GM23248 (cell line): ENCODE measurements around the gene PPIP5K2. TPM values are rescaled to one million over a fixed set of nuclear protein-coding genes. Genes with fewer than 3 reads are reported as not detected.
"Not testable (repeated sequence)": the region's sequence is repeated elsewhere in the genome, so short reads cannot be mapped to it uniquely, and the experiment has no call there.

ENCODE experiments used
- DNase-seq: peaks from one replicate; pipeline ENCODE4 v3.0.0-alpha.2; 2015
- H2AFZ ChIP-seq: fragments of 200-600 bp; sonication (generic); 2 replicates; pipeline ENCODE4 v1.6.1; 2016; ENCODE audit warnings: antibody characterized with exemption
- H3F3A ChIP-seq: fragments of 200-600 bp; sonication (generic); 2 replicates; pipeline ENCODE4 v1.6.1; 2016; ENCODE audit warnings: mild to moderate bottlenecking, antibody characterized with exemption, mixed run types; ENCODE audit not compliant: insufficient read depth
- H3K27ac ChIP-seq: fragments of 200-600 bp; sonication (generic); 2 replicates; pipeline ENCODE4 v1.5.1; 2016; ENCODE audit warnings: mild to moderate bottlenecking
- H3K27me3 ChIP-seq: fragments of 200-600 bp; sonication (generic); replicated peaks from 2 replicates; pipeline ENCODE4 v1.6.1; 2016; ENCODE audit warnings: mild to moderate bottlenecking; ENCODE audit not compliant: insufficient read depth
- H3K36me3 ChIP-seq: fragments of 200-600 bp; sonication (generic); 2 replicates; pipeline ENCODE4 v1.6.1; 2016; ENCODE audit warnings: low read depth, mild to moderate bottlenecking
- H3K4me1 ChIP-seq: fragments of 200-600 bp; sonication (generic); 2 replicates; pipeline ENCODE4 v1.6.1; 2016; ENCODE audit warnings: mild to moderate bottlenecking; ENCODE audit not compliant: insufficient read depth
- H3K4me2 ChIP-seq: fragments of 200-600 bp; sonication (generic); one replicate; pipeline ENCODE4 v1.6.1; 2016; ENCODE audit warnings: mild to moderate bottlenecking; ENCODE audit not compliant: unreplicated experiment
- H3K4me3 ChIP-seq: fragments of 200-600 bp; sonication (generic); 2 replicates; pipeline ENCODE4 v1.5.1; 2016; ENCODE audit warnings: mild to moderate bottlenecking
- H3K79me2 ChIP-seq: fragments of 200-600 bp; sonication (generic); 2 replicates; pipeline ENCODE4 v1.6.1; 2016; ENCODE audit warnings: mild to moderate bottlenecking; ENCODE audit not compliant: insufficient read depth
- H3K9ac ChIP-seq: fragments of 200-600 bp; sonication (generic); 2 replicates; pipeline ENCODE4 v1.6.1; 2016; ENCODE audit warnings: mild to moderate bottlenecking
- H3K9me2 ChIP-seq: fragments of 200-600 bp; sonication (generic); 2 replicates; pipeline ENCODE4 v1.6.1; 2016; ENCODE audit warnings: mixed run types, mild to moderate bottlenecking, moderate library complexity; ENCODE audit not compliant: insufficient read depth
- H3K9me3 ChIP-seq: fragments of 200-600 bp; sonication (generic); one replicate; pipeline ENCODE4 v1.6.1; 2017; ENCODE audit warnings: low read depth
- H4K20me1 ChIP-seq: fragments of 200-600 bp; sonication (generic); 2 replicates; pipeline ENCODE4 v1.6.0; 2016; ENCODE audit not compliant: insufficient read depth
- EZH2 ChIP-seq: fragments of 200-600 bp; sonication (generic); IDR thresholded peaks from 2 replicates; pipeline ENCODE4 v1.6.1; 2018; ENCODE audit warnings: antibody characterized with exemption, mild to moderate bottlenecking; ENCODE audit not compliant: insufficient read depth, poor library complexity, severe bottlenecking
- EZH2phosphoT487 ChIP-seq: fragments of 200-600 bp; sonication (generic); IDR thresholded peaks from 2 replicates; pipeline ENCODE4 v1.6.1; 2018; ENCODE audit warnings: antibody characterized with exemption, moderate library complexity, mild to moderate bottlenecking, low read depth; ENCODE audit not compliant: insufficient read depth
- WGBS, 2 experiments: methylation state at CpG; one replicate each; pipeline ENCODE4 v1.1.6; 2015 to 2017; ENCODE audit warnings: low lambda C conversion rate in 2 of 2, low coverage in 1 of 2; ENCODE audit errors: missing lambda C conversion rate in 2 of 2; 5-methylcytosine and 5-hydroxymethylcytosine counted together
- in situ Hi-C: fragments of 300-500 bp; cut with MboI; formaldehyde crosslinking; loops from 2 replicates; pipeline ENCODE4 v1.15.0; 2020
- polyA plus RNA-seq: library from polyadenylated mRNA; unstranded; fragments of >200 nt; fragmentation: Nextera tagmentation; extraction: Ambion mirVana; gene quantifications from 2 replicates; pipeline ENCODE4 v1.2.1, GENCODE V29; 2016
- total RNA-seq: library from RNA; depleted of rRNA; stranded (reverse); fragments of >200 nt; shearing (Covaris generic); gene quantifications from 2 replicates; pipeline ENCODE4 v1.2.3, GENCODE V29; 2014

PPIP5K2 gene
- total and polyA plus RNA-seq, 2 experiments from 2014 or later = 47.5 to 65.6 TPM

DNA sequence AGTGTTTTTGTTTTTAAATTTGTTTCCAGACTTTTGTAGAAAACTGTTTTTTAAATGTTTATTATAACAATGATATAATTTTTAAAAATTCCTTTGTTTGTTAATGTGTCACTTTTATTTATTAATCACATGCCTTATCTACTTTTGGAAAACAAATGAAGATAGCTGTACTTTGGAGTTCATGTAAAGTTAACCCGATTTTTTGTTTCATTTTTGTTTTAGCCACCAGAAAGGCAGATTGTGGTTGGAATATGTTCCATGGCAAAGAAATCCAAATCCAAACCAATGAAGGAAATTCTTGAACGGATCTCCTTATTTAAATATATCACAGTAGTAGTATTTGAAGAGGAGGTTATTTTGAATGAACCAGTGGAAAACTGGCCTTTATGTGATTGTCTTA is 13.1 kb downstream of the PPIP5K2 start:
- WGBS, 2 experiments = 79 to 82% methylated on average over 2 of the region's 2 CpGs
- in situ Hi-C loops = no loop called here
- H3K9me2 ChIP-seq = no peaks in the 10 kb centered on the region

DNA sequence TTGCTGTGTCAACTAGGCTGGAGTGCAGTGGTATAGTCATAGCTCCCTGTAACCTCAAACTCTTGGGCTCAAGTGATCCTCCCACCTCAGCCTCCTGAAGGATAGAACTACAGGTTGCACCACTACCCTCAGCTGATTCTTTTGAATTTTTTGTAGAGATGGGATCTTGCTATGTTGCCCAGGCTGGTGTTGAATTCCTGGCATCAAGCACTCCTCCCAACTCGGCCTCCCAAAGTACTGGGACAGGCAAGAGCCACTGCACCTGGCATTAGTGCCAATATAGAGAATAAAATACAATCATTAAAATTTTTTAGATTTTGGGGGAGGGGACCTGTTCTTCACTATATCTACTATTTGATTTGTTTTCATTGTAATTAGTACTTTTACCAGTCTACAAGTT is 15.4 kb downstream of the PPIP5K2 start:
- Histone ChIP-seq H3K4me3 (no peak overlapping the region), H3K79me2 (peaks cover 6% of the 10 kb centered on the region; the same call in 1 of the 2 replicates), H2AFZ (no peak overlapping the region), H3K9ac (no peak overlapping the region), H3K27me3 (no peaks in the 10 kb centered on the region), H3F3A (peaks cover 13% of the 10 kb centered on the region; the same call in 1 of the 2 replicates), H3K9me3 (no peaks in the 10 kb centered on the region), H3K27ac (no peak overlapping the region), H3K4me1 (no peaks in the 10 kb centered on the region), H3K4me2 (no peak overlapping the region), H4K20me1 (no peaks in the 10 kb centered on the region), H3K36me3 (0 out of 2 replicates have a peak, but pooled peaks cover 9% of the 10 kb centered on the region), H3K9me2 (no peaks in the 10 kb centered on the region)
- no peak for DNase-seq
- WGBS, 2 experiments = 95% methylated on average over 1 of the region's 1 CpG
- TF ChIP-seq EZH2phosphoT487 = no peak
- TF ChIP-seq EZH2 = no peak
- in situ Hi-C loops = no loop called here

More for the DNA sequence above, 13.1 kb downstream of the PPIP5K2 start:
- Histone ChIP-seq H3K27me3 (no peaks in the 10 kb centered on the region), H3K9ac (no peak overlapping the region), H4K20me1 (no peaks in the 10 kb centered on the region), H2AFZ (no peak overlapping the region), H3K9me3 (no peaks in the 10 kb centered on the region), H3K4me3 (no peak overlapping the region), H3K27ac (no peak overlapping the region), H3K79me2 (peaks cover 28% of the 10 kb centered on the region; the same call in 1 of the 2 replicates), H3K36me3 (no peaks in the 10 kb centered on the region; the same call in 1 of the 2 replicates), H3F3A (peaks cover 5% of the 10 kb centered on the region; the same call in 1 of the 2 replicates), H3K4me1 (no peaks in the 10 kb centered on the region), H3K4me2 (no peak overlapping the region)
- no peak for TF ChIP-seq EZH2
- no peak for DNase-seq

DNA sequence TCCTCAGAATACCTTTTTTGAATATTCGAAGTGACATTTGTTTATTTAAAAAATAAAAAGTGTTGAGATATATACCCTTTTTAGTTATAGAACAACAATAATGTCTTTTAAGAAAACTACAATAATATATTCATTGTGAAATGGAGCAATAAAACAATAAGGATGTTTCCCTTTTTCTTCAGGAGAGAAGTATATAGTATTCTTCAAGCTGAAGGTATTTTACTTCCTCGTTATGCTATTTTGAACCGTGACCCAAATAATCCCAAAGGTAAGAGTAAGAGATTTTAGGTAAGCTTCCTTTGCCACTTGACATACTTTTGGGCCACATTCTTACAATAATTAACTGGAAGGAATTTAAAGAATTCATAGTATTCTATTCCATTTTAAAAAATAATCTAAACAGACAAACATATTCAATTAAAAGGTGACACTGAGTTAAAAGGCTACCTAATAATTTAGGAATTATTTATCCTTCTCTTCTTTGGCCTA is 18.1 kb downstream of the PPIP5K2 start:
- H3K27me3 ChIP-seq = no peaks in the 10 kb centered on the region

DNA sequence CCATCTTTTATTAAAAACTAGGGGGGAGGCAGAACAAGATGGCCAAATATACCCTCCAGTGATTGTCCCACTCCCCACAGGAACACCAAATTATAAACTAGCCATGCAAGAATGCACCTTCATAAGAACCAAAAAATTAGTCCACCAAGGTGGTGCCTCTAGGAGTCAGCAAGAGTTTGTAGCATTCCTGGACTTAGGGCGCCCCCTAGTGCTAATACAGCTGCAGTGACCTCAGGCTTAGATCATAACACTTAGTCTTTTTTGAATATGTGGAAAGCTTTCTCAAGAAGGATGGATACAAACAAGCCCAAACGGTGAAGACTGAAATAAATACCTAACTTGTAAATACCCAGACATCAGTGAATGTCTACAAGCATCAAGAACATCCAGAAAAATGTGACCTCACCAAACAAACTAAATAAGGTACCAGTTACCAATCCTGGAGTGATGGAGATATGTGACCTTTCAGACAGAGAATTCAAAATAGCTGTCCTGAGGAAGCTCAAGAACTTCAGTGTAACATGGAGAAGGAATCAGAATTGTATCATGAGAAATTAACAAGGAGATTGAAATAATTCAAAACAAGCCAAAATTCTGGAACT is 19.3 kb downstream of the PPIP5K2 start:
- TF ChIP-seq EZH2phosphoT487 (no peak), EZH2 (no peak)
- Histone ChIP-seq H3K4me3 (no peak overlapping the region), H3K9me2 (no peaks in the 10 kb centered on the region), H3K27ac (no peak overlapping the region), H3K36me3 (0 out of 2 replicates have a peak, but pooled peaks cover 9% of the 10 kb centered on the region), H3K9me3 (no peaks in the 10 kb centered on the region), H3K27me3 (no peaks in the 10 kb centered on the region), H3K4me2 (no peak overlapping the region), H3F3A (peaks cover 13% of the 10 kb centered on the region; the same call in 1 of the 2 replicates), H2AFZ (no peak overlapping the region), H3K79me2 (no peaks in the 10 kb centered on the region), H3K9ac (no peak overlapping the region), H4K20me1 (no peaks in the 10 kb centered on the region), H3K4me1 (no peaks in the 10 kb centered on the region)
- in situ Hi-C loops = no loop called here
- 0% methylated on average over 2 of the region's 2 CpGs for WGBS, 2 experiments
- peak; percentile 75 for DNase-seq

More for the DNA sequence above, 18.1 kb downstream of the PPIP5K2 start:
- no peak overlapping the region for H3K4me2 ChIP-seq
- no peaks in the 10 kb centered on the region for H3K79me2 ChIP-seq
- no peak overlapping the region for H3K4me3 ChIP-seq
- WGBS, 2 experiments = 89 to 93% methylated on average over 3 of the region's 3 CpGs
- peaks cover 13% of the 10 kb centered on the region; the same call in 1 of the 2 replicates for H3F3A ChIP-seq
- H3K9me2 ChIP-seq = no peaks in the 10 kb centered on the region
- TF ChIP-seq EZH2 (no peak), EZH2phosphoT487 (no peak)
- 0 out of 2 replicates have a peak, but pooled peaks cover 9% of the 10 kb centered on the region for H3K36me3 ChIP-seq
- H3K9me3 ChIP-seq = no peaks in the 10 kb centered on the region
- H2AFZ ChIP-seq = no peak overlapping the region
- no peak overlapping the region for H3K27ac ChIP-seq
- in situ Hi-C loops = no loop called here
- H4K20me1 ChIP-seq = no peaks in the 10 kb centered on the region
- no peak for DNase-seq
- H3K9ac ChIP-seq = no peak overlapping the region
- no peaks in the 10 kb centered on the region for H3K4me1 ChIP-seq

DNA sequence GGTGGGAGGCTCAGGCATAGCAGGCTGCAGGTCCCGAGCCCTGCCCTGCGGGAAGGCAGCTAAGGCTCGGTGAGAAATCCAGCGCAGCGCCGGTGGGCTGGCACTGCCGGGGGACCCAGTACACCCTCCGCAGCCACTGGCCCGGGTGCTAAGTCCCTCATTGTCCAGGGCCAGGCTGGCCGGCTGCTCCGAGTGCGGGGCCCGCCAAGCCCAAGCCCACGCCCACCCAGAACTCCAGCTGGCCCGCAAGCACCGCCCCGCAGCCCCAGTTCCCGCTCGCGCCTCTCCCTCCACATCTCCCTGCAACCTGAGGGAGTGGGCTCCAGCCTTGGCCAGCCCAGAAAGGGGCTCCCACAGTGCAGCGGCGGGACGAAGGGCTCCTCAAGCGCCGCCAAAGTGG is 22.0 kb downstream of the PPIP5K2 start:
- DNase-seq, H3K79me2 ChIP-seq, H3K27me3 ChIP-seq, H4K20me1 ChIP-seq, H3K4me1 ChIP-seq, H3K27ac ChIP-seq, H3K9ac ChIP-seq, H3K9me3 ChIP-seq, H2AFZ ChIP-seq, in situ Hi-C loops, H3K4me2 ChIP-seq, H3K9me2 ChIP-seq, H3K4me3 ChIP-seq: not testable (repeated sequence)
- WGBS, 2 experiments = 97 to 100% methylated on average over 17 to 25 of the region's 25 CpGs
- H3F3A ChIP-seq = peaks cover 13% of the 10 kb centered on the region; the same call in 1 of the 2 replicates
- H3K36me3 ChIP-seq = 0 out of 2 replicates have a peak, but pooled peaks cover 12% of the 10 kb centered on the region
